Smooth muscle cell (in vitro differentiated cells): ENCODE measurements around the gene DCST2. TPM values are rescaled to one million over a fixed set of nuclear protein-coding genes. Genes with fewer than 3 reads are reported as not detected.

ENCODE experiments used
- DNase-seq: peaks from one replicate; lab custom pipeline; 2025; ENCODE audit not compliant: unreplicated experiment; lab: John Stamatoyannopoulos, UW
- H2AFZ ChIP-seq: fragments of 200-600 bp; sonication (generic); 2 replicates; pipeline ENCODE4 v1.6.0; 2016; ENCODE audit warnings: antibody characterized with exemption, low read depth, mild to moderate bottlenecking
- H3F3A ChIP-seq: fragments of 200-600 bp; sonication (generic); 2 replicates; pipeline ENCODE4 v1.6.0; 2017; ENCODE audit warnings: antibody characterized with exemption, low read depth
- H3K27ac ChIP-seq: fragments of 200-600 bp; sonication (generic); 2 replicates; pipeline ENCODE4 v1.5.1; 2016; ENCODE audit warnings: low read depth, mild to moderate bottlenecking
- H3K27me3 ChIP-seq: fragments of 200-600 bp; sonication (generic); 2 replicates; pipeline ENCODE4 v1.6.1; 2016; ENCODE audit warnings: low read depth, mild to moderate bottlenecking
- H3K36me3 ChIP-seq: fragments of 200-600 bp; sonication (generic); 2 replicates; pipeline ENCODE4 v1.5.1; 2016; ENCODE audit warnings: low read depth
- H3K4me1 ChIP-seq: fragments of 200-600 bp; sonication (generic); 2 replicates; pipeline ENCODE4 v1.5.1; 2016; ENCODE audit warnings: low read depth
- H3K4me2 ChIP-seq: fragments of 200-600 bp; sonication (generic); 2 replicates; pipeline ENCODE4 v1.6.0; 2016; ENCODE audit warnings: mild to moderate bottlenecking
- H3K4me3 ChIP-seq: fragments of 200-600 bp; sonication (generic); 2 replicates; pipeline ENCODE4 v1.5.1; 2016; ENCODE audit warnings: mild to moderate bottlenecking
- H3K79me2 ChIP-seq: fragments of 200-600 bp; sonication (generic); 2 replicates; pipeline ENCODE4 v1.6.0; 2016; ENCODE audit warnings: low read depth, mild to moderate bottlenecking
- H3K9ac ChIP-seq: fragments of 200-600 bp; sonication (generic); 2 replicates; pipeline ENCODE4 v1.6.0; 2016; ENCODE audit warnings: low read depth
- H3K9me3 ChIP-seq: fragments of 200-600 bp; sonication (generic); replicated peaks from 2 replicates; pipeline ENCODE4 v1.5.1; 2016; ENCODE audit warnings: low read depth
- H4K20me1 ChIP-seq: fragments of 200-600 bp; sonication (generic); 2 replicates; pipeline ENCODE4 v1.6.0; 2016; ENCODE audit warnings: low read depth
- WGBS: methylation state at CpG from one replicate; pipeline ENCODE4 v1.1.7; 2016; ENCODE audit warnings: low lambda C conversion rate; 5-methylcytosine and 5-hydroxymethylcytosine counted together
- polyA plus RNA-seq: library from polyadenylated mRNA; unstranded; fragments of >200 nt; fragmentation: Nextera tagmentation; extraction: Ambion mirVana; gene quantifications from 2 replicates; pipeline ENCODE4 v1.2.1, GENCODE V29; 2016
- total RNA-seq: library from RNA; depleted of rRNA; stranded (reverse); fragments of >200 nt; gene quantifications from 2 replicates; pipeline ENCODE4 v1.2.3, GENCODE V29; 2014
- TF ChIP-seq, protein P1 (sequence below): fragments of 200-600 bp; sonication (generic); IDR thresholded peaks from 2 replicates; pipeline ENCODE4 v1.5.1; 2017; ENCODE audit warnings: borderline replicate concordance, mild to moderate bottlenecking, antibody characterized with exemption; ENCODE audit not compliant: insufficient read depth, poor library complexity, severe bottlenecking

DCST2 gene
- total and polyA plus RNA-seq, 2 experiments from 2014 or later = 1.3 TPM; not detected in 1

DNA sequence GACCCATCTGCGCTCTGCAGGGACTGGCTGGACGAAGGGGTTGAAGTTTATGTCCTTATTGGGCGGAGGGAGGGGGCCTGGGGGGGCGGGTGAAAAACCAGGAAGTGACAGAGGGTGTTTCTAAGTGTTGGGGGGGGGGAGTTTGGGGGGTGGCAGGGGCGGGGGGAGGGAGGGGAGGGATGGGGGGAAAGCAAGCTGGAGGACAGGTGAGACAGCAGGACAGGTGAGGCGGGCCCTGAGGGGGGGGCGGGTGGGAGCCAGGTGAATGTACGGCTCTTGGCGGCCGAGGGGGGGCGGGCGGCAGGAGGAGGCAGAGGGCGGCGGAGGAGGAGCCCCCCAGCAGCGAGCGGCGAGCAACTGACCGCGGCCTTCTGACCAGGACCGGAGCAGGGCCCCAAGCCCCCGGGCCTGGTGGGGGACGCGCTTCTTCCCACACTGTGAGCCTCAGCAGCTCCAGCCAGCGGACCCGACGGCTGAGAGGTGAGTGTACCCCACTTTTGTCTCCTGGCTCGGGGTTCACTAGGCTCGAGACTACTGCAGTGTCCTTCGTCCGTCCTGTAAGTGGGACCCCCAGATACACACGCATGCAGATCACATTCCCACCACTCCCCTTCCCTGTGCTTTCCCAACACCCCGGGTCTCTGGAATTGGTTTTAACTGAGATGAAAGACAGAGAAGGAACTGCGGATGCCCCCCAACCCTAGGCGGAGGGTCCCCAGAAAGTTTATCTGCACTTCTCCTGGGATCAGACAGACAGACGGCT lies 30.9 kb downstream of the DCST2 start, which contains the start of gene ZBTB7B:
Gene ZBTB7B (plus strand): TSS at position 339 of the 763 bp plus-strand sequence. CDS start 11,859 bp downstream, outside the sequence.
- Histone ChIP-seq H4K20me1 (peaks cover 18% of the 10 kb centered on the region), H3K4me1 (peaks cover 16% of the 10 kb centered on the region), H3F3A (peaks cover 10% of the 10 kb centered on the region), H3K9me3 (no peaks in the 10 kb centered on the region), H2AFZ (peak within 1 kb of the TSS; percentile 50), H3K4me2 (peak within 1 kb of the TSS; percentile 86), H3K79me2 (peaks cover 35% of the 10 kb centered on the region), H3K36me3 (no peaks in the 10 kb centered on the region), H3K4me3 (peak within 1 kb of the TSS; percentile 73), H3K27ac (peak within 1 kb of the TSS; percentile 95), H3K9ac (peak within 1 kb of the TSS; percentile 74), H3K27me3 (no peaks in the 10 kb centered on the region)
- peak; percentile 51 for DNase-seq
- 2% methylated on average over 16 of the region's 35 CpGs for WGBS
- TF ChIP-seq, protein P1, sequence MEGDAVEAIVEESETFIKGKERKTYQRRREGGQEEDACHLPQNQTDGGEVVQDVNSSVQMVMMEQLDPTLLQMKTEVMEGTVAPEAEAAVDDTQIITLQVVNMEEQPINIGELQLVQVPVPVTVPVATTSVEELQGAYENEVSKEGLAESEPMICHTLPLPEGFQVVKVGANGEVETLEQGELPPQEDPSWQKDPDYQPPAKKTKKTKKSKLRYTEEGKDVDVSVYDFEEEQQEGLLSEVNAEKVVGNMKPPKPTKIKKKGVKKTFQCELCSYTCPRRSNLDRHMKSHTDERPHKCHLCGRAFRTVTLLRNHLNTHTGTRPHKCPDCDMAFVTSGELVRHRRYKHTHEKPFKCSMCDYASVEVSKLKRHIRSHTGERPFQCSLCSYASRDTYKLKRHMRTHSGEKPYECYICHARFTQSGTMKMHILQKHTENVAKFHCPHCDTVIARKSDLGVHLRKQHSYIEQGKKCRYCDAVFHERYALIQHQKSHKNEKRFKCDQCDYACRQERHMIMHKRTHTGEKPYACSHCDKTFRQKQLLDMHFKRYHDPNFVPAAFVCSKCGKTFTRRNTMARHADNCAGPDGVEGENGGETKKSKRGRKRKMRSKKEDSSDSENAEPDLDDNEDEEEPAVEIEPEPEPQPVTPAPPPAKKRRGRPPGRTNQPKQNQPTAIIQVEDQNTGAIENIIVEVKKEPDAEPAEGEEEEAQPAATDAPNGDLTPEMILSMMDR = no peak

DNA sequence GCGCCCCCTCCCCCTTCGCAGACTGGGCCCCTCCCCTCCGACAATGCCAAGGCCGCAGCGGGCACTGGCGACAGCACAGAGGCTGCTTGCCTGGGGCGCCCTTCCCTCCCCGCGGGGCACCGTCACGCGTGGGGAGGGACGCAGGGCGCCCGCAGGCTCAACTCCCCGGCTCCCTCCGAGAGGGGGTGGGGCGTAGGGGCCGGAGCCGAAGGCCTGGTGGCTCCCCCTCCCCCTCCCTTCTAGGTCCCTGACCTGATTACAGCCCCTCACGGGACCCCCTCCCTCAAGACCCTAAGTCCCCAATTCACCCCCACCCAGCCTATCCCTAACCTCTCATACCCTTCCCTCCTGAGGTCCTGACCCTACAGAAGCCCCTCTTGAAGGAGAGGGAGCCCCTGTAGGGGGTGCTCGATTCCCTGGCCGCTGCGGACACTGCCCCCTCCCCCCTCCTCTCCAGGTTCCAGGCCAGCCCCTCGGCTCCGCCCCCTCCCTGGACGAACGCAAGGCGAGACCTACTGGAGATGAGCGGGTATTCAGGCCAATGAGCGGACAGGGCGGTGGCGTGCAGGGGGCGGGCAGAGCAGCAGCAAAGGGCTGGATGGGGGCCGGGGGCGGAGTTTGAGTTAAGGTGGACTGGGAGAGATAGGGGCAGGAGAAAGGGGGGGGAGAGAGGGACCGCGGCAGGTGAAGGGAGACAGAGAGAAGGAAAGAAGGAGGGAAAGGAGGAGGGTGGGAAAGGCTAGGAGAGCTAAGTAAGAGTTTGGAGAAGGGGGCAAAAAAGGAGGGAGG lies 31.7 kb downstream of the DCST2 start:
- Histone ChIP-seq H3K27me3 (no peaks in the 10 kb centered on the region), H3K36me3 (no peaks in the 10 kb centered on the region), H3K9ac (peak overlapping the region; percentile 51), H3K27ac (peak overlapping the region; percentile 95), H2AFZ (no peak overlapping the region), H3K4me1 (peaks cover 16% of the 10 kb centered on the region), H3F3A (peaks cover 10% of the 10 kb centered on the region), H4K20me1 (peaks cover 10% of the 10 kb centered on the region), H3K4me2 (peak overlapping the region; percentile 86), H3K4me3 (peak overlapping the region; percentile 73), H3K79me2 (peaks cover 28% of the 10 kb centered on the region), H3K9me3 (no peaks in the 10 kb centered on the region)
- TF ChIP-seq, protein P1 = peak; percentile 47
- DNase-seq = peak; percentile 97
- 0% methylated on average over 9 of the region's 38 CpGs for WGBS

- no peaks in the 10 kb centered on the region for H3K36me3 ChIP-seq
- H4K20me1 ChIP-seq = peaks cover 5% of the 10 kb centered on the region
- H2AFZ ChIP-seq = no peak overlapping the region
- H3K27ac ChIP-seq = peak overlapping the region; percentile 95
- TF ChIP-seq, protein P1 = no peak
- DNase-seq = no peak
- peak overlapping the region; percentile 51 for H3K9ac ChIP-seq
- WGBS = 2% methylated on average over 11 of the region's 11 CpGs
- H3F3A ChIP-seq = peaks cover 10% of the 10 kb centered on the region
- peak overlapping the region; percentile 73 for H3K4me3 ChIP-seq
- peaks cover 16% of the 10 kb centered on the region for H3K4me1 ChIP-seq
- H3K79me2 ChIP-seq = peaks cover 28% of the 10 kb centered on the region
- H3K4me2 ChIP-seq = peak overlapping the region; percentile 86
- H3K27me3 ChIP-seq = no peaks in the 10 kb centered on the region
- H3K9me3 ChIP-seq = no peaks in the 10 kb centered on the region
Measured at GRCh38 chr1:155001425-155001674, 32.2 kb downstream of the DCST2 start.
